GM12874 (cell line): ENCODE results near the gene MTRR.

Experiments used
- TF ChIP-seq, protein P1 (sequence below): IDR thresholded peaks from 2 replicates; pipeline ENCODE4 v1.5.1; 2011; ENCODE audit warnings: low read depth, mild to moderate bottlenecking, control low read depth, low read length, moderate library complexity; ENCODE audit not compliant: insufficient read depth

The MTRR gene

DNA sequence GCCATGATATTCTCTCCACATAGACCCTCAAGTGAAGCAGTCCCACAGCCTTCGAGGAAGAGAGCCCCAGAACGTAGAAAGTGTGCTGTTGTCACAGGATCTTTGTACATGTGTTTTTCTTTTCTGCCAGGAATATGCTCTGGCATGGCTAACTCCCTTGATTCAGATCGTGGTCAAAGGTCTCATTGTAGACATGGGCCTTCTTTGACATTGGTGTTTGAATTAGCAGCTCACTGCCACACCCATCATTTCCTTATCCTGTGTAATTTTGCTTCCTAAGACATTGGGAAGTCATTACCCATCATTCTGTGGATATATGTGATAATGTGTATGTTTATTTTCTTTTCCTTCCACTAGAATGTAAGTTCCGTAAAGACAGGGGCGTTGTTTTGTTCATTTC lies 25.5 kb downstream of the MTRR start:
- TF ChIP-seq, protein P1, sequence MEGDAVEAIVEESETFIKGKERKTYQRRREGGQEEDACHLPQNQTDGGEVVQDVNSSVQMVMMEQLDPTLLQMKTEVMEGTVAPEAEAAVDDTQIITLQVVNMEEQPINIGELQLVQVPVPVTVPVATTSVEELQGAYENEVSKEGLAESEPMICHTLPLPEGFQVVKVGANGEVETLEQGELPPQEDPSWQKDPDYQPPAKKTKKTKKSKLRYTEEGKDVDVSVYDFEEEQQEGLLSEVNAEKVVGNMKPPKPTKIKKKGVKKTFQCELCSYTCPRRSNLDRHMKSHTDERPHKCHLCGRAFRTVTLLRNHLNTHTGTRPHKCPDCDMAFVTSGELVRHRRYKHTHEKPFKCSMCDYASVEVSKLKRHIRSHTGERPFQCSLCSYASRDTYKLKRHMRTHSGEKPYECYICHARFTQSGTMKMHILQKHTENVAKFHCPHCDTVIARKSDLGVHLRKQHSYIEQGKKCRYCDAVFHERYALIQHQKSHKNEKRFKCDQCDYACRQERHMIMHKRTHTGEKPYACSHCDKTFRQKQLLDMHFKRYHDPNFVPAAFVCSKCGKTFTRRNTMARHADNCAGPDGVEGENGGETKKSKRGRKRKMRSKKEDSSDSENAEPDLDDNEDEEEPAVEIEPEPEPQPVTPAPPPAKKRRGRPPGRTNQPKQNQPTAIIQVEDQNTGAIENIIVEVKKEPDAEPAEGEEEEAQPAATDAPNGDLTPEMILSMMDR, result no peak

DNA sequence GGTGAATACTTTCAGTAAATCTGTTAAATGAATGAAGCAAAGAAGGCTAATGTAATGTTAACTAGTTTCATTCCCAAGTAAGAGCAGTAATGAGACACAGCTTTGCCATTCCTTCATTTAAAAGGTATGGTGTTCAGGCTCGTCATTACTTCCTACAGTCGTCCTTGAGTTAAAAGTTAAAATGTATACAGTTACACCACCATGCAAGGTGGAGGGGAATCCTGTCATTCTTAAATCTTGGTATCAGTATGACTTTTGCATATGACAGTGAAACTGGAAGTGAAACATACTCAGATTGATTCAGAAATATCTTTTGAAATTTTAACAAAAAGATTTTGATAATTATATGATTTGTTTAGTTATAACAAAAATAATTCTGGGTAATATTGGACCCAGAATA lies 25.9 kb downstream of the MTRR start:
- TF ChIP-seq, protein P1, result no peak

DNA sequence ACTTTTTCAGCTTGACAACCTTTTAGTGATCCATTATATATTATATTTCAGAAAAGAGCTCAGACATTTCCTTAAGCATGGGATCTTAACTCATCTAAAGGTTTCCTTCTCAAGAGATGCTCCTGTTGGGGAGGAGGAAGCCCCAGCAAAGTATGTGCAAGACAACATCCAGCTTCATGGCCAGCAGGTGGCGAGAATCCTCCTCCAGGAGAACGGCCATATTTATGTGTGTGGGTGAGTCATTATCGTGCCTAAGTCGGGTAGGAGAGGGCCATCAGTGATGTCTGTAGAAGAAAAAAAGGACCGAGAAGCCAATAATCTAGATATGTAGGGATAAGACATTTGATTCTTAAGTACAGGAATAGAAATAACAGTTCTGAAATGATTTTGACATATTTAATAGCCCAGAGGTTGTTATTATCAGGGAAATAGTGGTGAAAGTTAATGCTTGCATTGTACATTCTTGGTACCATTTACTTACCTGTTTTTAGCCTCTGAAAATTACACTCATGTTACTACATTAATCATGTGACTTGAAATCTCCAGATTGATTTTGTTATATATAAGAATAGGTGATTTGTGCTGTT lies 28.2 kb downstream of the MTRR start:
- TF ChIP-seq, protein P1, result peak; percentile 45; the same call in 1 of the 2 replicates

DNA sequence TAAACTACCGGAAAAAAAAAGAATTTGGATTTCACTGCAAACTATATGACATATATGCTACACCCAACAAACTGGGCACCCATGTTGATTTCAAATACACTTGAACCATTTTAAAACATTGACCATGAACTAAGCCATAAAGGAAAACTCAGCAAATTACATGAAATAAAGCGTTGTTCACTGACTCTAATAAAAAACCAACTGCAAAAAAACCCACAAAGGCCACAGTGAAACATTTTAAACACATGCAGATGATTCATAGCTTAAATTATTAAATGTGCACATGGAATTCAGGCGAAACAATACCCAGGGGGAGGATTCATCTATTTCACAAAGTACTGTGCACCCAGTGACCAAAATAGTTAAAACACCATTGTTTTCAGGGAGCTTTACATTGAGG lies 33.3 kb downstream of the MTRR start:
- TF ChIP-seq, protein P1, result no peak

DNA sequence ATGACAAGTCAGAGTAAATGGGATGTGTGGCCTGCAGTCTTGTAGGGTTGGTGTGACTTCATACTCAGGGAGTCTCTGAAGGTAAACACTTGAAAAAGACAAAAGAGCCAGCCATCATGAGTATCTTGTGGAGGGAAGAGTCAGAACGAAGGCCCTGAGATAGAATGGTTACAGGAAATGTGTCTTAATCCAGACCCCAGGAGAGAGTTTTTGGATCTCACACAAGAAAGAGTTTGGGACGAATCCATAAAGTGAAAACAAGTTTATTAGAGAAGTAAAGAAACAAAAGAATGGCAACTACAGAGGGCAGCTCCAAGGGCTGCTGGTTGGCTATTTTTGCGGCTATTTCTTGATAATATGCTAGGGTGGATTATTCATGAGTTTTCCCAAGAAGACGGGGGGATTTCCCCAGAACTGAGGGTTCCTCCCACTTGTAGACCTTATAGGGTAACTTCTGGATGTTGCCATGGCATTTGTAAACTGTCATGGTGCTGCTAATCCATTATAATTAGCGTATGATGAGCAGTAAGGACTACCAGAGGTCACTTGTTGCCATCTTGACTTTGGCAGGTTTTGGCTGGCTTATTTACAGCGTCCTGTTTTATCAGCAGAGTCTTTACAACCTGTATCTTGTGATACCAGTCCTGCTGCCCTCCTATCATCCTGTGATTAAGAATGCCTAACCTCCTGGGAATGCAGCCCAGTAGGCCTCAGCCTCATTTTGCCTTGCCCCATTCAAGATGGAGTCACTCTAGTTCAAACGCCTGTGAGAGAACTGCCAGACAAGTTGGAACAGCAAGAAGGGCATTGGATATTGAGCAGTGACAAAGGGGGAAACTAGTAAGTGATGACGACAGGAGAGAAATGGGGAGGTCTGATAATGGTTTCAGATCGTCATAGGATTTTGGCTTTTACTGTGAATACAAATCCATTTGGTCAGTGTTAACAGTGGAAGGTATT lies 34.0 kb downstream of the MTRR start:
- TF ChIP-seq, protein P1, result no peak

DNA sequence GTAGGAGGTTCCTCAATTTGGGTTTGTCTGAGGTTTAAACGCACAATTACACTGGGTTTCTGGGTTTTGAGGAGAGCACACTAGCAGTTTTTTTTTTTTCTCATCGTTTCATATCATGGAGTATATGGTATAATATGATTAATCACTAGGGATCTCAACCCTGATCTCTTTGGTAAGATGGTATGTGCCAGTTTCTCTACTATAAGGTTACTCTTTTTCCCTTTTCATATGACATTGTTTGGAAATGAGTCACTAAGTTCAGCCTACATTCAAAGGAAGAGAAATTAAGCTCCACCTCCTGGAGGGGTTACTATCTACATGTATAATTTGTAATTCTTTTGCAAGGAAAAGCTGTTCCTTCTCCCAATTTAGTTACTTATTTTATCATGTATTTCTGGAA lies 35.2 kb downstream of the MTRR start:
- TF ChIP-seq, protein P1, result no peak

DNA sequence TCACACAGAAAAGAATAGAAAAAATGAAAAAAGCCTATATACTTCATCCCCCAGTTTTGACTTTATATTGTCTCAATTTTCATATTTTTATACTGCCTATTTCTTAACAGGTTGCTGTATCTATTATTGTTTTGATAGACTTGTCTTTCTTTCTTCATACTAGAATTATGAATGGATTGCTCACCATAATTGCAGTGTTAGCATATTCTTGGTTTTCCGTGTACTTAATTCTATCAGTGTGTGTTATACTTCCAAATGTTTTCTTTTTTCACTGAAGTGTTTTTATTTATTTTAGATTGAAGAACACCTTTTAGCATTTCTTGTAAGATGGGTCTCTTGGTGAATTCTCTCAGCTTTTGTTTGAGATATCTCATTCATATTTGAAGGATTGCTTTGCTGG lies 38.7 kb downstream of the MTRR start:
- TF ChIP-seq, protein P1, result no peak
